ENCODE data around the gene ERF. TPM values are rescaled to one million over a fixed set of nuclear protein-coding genes. Genes with fewer than 3 reads are reported as not detected.

ERF gene
- total and polyA plus RNA-seq, 2 of the 4 experiments (the other 2 are of a cell fraction), result 5.2 to 32.4 TPM

DNA sequence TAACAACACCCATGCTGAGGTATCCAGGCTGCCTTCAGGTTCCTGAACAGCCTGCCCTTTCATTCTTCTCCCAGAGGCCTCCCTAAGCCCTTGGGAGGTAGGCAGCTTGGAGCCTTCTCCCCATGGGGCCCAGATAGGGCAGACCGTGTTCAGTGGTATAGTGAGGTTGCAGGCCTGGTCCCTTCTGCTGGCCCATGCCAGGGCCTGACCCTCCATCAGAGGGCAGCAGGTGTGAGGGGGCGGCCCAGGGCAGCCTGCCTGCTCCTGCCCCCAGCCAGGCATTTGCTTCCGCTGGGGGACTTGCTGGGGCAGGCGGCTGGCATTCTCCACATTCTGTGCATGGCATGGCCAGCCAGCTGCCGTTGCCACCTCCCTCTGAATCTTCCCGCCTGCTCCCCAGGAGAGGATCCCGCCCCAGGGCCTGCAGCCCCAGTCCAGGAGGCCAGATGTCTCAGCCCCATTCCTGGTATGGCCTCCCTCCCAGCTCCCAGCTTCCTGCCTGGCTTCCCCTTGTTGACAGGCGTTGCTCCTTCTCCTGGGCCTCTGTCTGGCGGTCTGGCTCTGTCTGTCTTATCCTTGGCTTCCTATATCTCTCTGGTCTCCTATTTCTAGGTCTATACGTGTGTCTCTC, 23.0 kb upstream of the ERF start:
- H3K36me3 ChIP-seq (ENCODE audit: control insufficient read depth, insufficient read depth, low read length), result peaks cover 29% of the 10 kb centered on the region
- ChIA-PET POLR2A (ENCODE audit: unreplicated experiment) (interaction anchor here (0.8 kb wide), 1 partner anchor 34 kb away, joined by 6 read pairs; no protein-coding TSS in a partner anchor), CTCF (interaction anchor here (3.6 kb wide), 1 partner anchor 33 kb away, joined by 29 read pairs; no protein-coding TSS in a partner anchor)
- H3K27me3 ChIP-seq (ENCODE audit: control insufficient read depth, insufficient read depth, low read length), result no peaks in the 10 kb centered on the region
- H4K5ac ChIP-seq (ENCODE audit: low read depth, low read length), result no peak overlapping the region
- H3K79me1 ChIP-seq (ENCODE audit: low read depth in 1 of 2, low read length in 2 of 2), result peaks cover 33 to 82% of the 10 kb centered on the region in 2 experiments
- H2AK5ac ChIP-seq (ENCODE audit: low read depth, low read length), result peak overlapping the region; percentile 30; the same call in 1 of the 2 replicates
- H3K56ac ChIP-seq (ENCODE audit: extremely low read depth, insufficient read depth, low read length), result no peak overlapping the region
- no peak overlapping the region for H2AFZ ChIP-seq (replicated peaks; ENCODE audit: low read length, poor library complexity)
- H4K8ac ChIP-seq (ENCODE audit: low read depth in 2 of 2, low read length in 2 of 2), result no peak overlapping the region
- peak overlapping the region; percentile 5 for H2BK5ac ChIP-seq (ENCODE audit: low read depth, low read length, poor library complexity, severe bottlenecking)
- 46% methylated on average over 8 of the region's 10 CpGs; no CpG with 5 or more reads in 1 of the 2 experiments for WGBS, 2 experiments (ENCODE audit: extremely low coverage in 2 of 2, insufficient read length in 1 of 2)
- H3K9me3 ChIP-seq (ENCODE audit: control insufficient read depth, insufficient read depth, low read length), result no peaks in the 10 kb centered on the region
- no TSS peak for BruUV-seq (replicated peaks)
- H3K9me1 ChIP-seq (ENCODE audit: insufficient read depth, low read length), result peaks cover 12% of the 10 kb centered on the region
- 0 out of 2 replicates have a peak overlapping the region, but pooled peaks have one; percentile 13 for H3K4ac ChIP-seq (ENCODE audit: low read depth, low read length)
- H3K9ac ChIP-seq (ENCODE audit: low read depth, low read length), result no peak overlapping the region
- H3K27ac ChIP-seq (ENCODE audit: insufficient read depth, low read length), result peak overlapping the region; percentile 15
- in situ Hi-C loops (cut with MboI; ENCODE audit: low sequenced_read_pairs), result no loop called here
- no peak overlapping the region for H3K23ac ChIP-seq (ENCODE audit: low read depth, low read length)
- no peak overlapping the region for H2BK120ac ChIP-seq (ENCODE audit: low read depth, low read length)
- dilution Hi-C loops (cut with HindIII; ENCODE audit: low sequenced_read_pairs, unreplicated experiment), result no loop called here
- no peak overlapping the region for H2BK15ac ChIP-seq (ENCODE audit: low read depth, low read length)
- H4K91ac ChIP-seq (ENCODE audit: insufficient read depth, low read depth, low read length), result no peak overlapping the region
- no peak overlapping the region for H3K18ac ChIP-seq (ENCODE audit: low read depth, low read length)
- H3K4me1 ChIP-seq (ENCODE audit: control insufficient read depth, insufficient read depth, low read length), result peaks cover 40% of the 10 kb centered on the region
- H3K4me2 ChIP-seq (ENCODE audit: low read depth, low read length), result no peak overlapping the region
- no peak overlapping the region for H3K4me3 ChIP-seq (ENCODE audit: insufficient read depth, low read depth, low read length)
- H3K14ac ChIP-seq (replicated peaks; ENCODE audit: low read depth, low read length), result no peak overlapping the region
- H2BK20ac ChIP-seq (ENCODE audit: low read depth, low read length), result no peak overlapping the region
- peak overlapping the region; percentile 82 for H2AK9ac ChIP-seq (replicated peaks; ENCODE audit: low read depth, low read length, poor library complexity)
- DNase-seq (no peak), ATAC-seq (ENCODE audit: low read depth) (no peak)
- intact Hi-C loops (cut with micrococcal nuclease), result no loop called here
- peaks cover 42% of the 10 kb centered on the region; the same call in 1 of the 2 replicates for H4K20me1 ChIP-seq (ENCODE audit: insufficient read depth, low read length)
- TF ChIP-seq POLR2A (IDR thresholded peaks at IDR 0.05; ENCODE audit: low read depth, low read length) (no peak), SMC3 (IDR thresholded peaks at IDR 0.05; ENCODE audit: low read depth, low read length) (no peak), MXI1 (IDR thresholded peaks at IDR 0.05; ENCODE audit: borderline replicate concordance, low read depth, low read length) (no peak), RCOR1 (IDR thresholded peaks at IDR 0.05; ENCODE audit: insufficient replicate concordance, low read length) (no peak), RFX5 (IDR thresholded peaks at IDR 0.05; ENCODE audit: low read depth, low read length) (no peak), RAD21 (IDR thresholded peaks at IDR 0.05; ENCODE audit: low read length) (no peak), CEBPB (IDR thresholded peaks at IDR 0.05; ENCODE audit: low read depth, low read length) (no peak), MAFK (IDR thresholded peaks at IDR 0.05; ENCODE audit: low read depth, low read length) (no peak), CHD1 (IDR thresholded peaks at IDR 0.05; ENCODE audit: low read depth, low read length) (no peak), USF2 (IDR thresholded peaks at IDR 0.05; ENCODE audit: low read depth, low read length) (no peak), NFE2L2 (IDR thresholded peaks at IDR 0.05; ENCODE audit: low read depth, low read length) (no peak), FOS (IDR thresholded peaks at IDR 0.05; ENCODE audit: low read depth, low read length) (no peak), MAZ (IDR thresholded peaks at IDR 0.05; ENCODE audit: borderline replicate concordance, low read depth, low read length) (no peak), BHLHE40 (IDR thresholded peaks at IDR 0.05; ENCODE audit: low read depth, low read length) (no peak)
- TF ChIP-seq, protein P1, sequence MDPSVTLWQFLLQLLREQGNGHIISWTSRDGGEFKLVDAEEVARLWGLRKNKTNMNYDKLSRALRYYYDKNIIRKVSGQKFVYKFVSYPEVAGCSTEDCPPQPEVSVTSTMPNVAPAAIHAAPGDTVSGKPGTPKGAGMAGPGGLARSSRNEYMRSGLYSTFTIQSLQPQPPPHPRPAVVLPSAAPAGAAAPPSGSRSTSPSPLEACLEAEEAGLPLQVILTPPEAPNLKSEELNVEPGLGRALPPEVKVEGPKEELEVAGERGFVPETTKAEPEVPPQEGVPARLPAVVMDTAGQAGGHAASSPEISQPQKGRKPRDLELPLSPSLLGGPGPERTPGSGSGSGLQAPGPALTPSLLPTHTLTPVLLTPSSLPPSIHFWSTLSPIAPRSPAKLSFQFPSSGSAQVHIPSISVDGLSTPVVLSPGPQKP (IDR thresholded peaks at IDR 0.05; ENCODE audit: borderline replicate concordance, low read depth, low read length), result no peak
